ENCODE data around the gene SNX32.

DNA sequence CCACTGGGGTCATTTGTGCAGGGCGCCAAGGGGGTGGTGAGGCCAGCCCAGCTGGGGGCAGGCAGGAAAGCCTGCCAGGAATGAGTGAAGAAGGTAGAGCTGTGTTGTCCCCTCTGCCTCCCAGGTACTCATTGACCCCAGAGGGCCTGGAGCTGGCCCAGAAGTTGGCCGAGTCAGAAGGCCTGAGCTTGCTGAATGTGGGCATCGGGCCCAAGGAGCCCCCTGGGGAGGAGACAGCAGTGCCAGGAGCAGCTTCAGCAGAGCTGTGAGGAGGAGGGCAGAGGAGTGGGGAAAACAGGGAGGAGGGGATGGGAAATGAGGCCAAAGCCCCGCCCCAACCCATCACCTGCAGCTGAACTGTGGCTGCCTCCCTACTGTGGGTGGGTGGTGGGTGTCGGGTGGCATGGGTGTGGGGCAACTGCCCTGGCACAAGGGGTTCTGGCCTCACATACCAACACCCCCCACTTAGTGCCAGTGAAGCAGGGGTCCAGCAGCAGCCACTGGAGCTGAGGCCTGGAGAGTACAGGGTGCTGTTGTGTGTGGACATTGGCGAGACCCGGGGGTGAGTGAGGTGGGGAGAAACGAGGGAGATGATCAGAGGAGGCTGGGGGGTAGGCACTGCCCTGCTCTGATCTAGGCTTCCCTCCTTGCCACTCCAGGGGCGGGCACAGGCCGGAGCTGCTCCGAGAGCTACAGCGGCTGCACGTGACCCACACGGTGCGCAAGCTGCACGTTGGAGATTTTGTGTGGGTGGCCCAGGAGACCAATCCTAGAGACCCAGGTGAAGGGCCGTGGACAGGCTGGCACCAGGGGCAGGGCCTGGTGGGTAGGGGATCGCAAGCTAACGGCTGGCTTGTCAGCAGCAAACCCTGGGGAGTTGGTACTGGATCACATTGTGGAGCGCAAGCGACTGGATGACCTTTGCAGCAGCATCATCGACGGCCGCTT, 29.5 kb downstream of the SNX32 start:
- TF ChIP-seq CTCF (IDR thresholded peaks at IDR 0.05; ENCODE audit: extremely low read depth in 1 of 2, insufficient read depth in 1 of 2, low read depth in 1 of 2, low read length in 2 of 2) (no peak), EZH2 (IDR thresholded peaks at IDR 0.05; ENCODE audit: borderline replicate concordance, low read depth, low read length, severe bottlenecking) (no peak), POLR2A (IDR thresholded peaks at IDR 0.05; ENCODE audit: low read depth, low read length) (no peak), POLR2AphosphoS5 (IDR thresholded peaks at IDR 0.05; ENCODE audit: insufficient read depth, low read depth, low read length) (no peak), GATA2 (IDR thresholded peaks at IDR 0.05; ENCODE audit: insufficient read depth, insufficient read length, low read depth, low read length) (no peak), FOS (IDR thresholded peaks at IDR 0.05; ENCODE audit: borderline replicate concordance, insufficient read depth, low read length) (no peak), JUN (IDR thresholded peaks at IDR 0.05; ENCODE audit: borderline replicate concordance, insufficient read depth, insufficient read length, low read depth) (no peak)
- TF ChIP-seq, protein P1, sequence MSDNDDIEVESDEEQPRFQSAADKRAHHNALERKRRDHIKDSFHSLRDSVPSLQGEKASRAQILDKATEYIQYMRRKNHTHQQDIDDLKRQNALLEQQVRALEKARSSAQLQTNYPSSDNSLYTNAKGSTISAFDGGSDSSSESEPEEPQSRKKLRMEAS (IDR thresholded peaks at IDR 0.05; ENCODE audit: insufficient read depth, insufficient read length) = no peak

Data from endothelial cell of umbilical vein (primary cell).